Fibroblast of villous mesenchyme (primary cell): Measurements from ENCODE around the gene FXYD2. TPM values are rescaled to one million over a fixed set of nuclear protein-coding genes. Genes with fewer than 3 reads are reported as not detected.

Experiments used
- DNase-seq: peaks from one replicate; pipeline ENCODE4 v3.0.0-alpha.2; 2010; ENCODE audit warnings: low read depth
- H3K4me3 ChIP-seq: 2 replicates; pipeline ENCODE4 v1.5.1; 2011; ENCODE audit warnings: low read depth, mild to moderate bottlenecking, low read length
- total RNA-seq: library from RNA; depleted of rRNA; stranded (reverse); fragments of >200 nt; gene quantifications from 2 replicates; pipeline ENCODE4 v1.2.3, GENCODE V29; 2012
- TF ChIP-seq, protein P1 (sequence below): IDR thresholded peaks from 2 replicates; pipeline ENCODE4 v1.5.1; 2012; ENCODE audit warnings: low read depth, mild to moderate bottlenecking, low read length; ENCODE audit not compliant: insufficient read depth

Gene FXYD2
- total RNA-seq, 1 donor = not detected

GRCh38 chr11:117808784-117809183, 15.8 kb downstream of the FXYD2 start:
- no peak for DNase-seq
- TF ChIP-seq, protein P1, sequence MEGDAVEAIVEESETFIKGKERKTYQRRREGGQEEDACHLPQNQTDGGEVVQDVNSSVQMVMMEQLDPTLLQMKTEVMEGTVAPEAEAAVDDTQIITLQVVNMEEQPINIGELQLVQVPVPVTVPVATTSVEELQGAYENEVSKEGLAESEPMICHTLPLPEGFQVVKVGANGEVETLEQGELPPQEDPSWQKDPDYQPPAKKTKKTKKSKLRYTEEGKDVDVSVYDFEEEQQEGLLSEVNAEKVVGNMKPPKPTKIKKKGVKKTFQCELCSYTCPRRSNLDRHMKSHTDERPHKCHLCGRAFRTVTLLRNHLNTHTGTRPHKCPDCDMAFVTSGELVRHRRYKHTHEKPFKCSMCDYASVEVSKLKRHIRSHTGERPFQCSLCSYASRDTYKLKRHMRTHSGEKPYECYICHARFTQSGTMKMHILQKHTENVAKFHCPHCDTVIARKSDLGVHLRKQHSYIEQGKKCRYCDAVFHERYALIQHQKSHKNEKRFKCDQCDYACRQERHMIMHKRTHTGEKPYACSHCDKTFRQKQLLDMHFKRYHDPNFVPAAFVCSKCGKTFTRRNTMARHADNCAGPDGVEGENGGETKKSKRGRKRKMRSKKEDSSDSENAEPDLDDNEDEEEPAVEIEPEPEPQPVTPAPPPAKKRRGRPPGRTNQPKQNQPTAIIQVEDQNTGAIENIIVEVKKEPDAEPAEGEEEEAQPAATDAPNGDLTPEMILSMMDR = no peak
- H3K4me3 ChIP-seq = no peak overlapping the region

- TF ChIP-seq, protein P1 = peak; percentile 94
- H3K4me3 ChIP-seq = no peak overlapping the region
- DNase-seq = peak; percentile 57
Observed at GRCh38 chr11:117807482-117808327, 16.8 kb downstream of the FXYD2 start.

- DNase-seq = no peak
- TF ChIP-seq, protein P1 = no peak
Observed at GRCh38 chr11:117806846-117807245, 17.7 kb downstream of the FXYD2 start.

GRCh38 chr11:117805045-117805444, 19.5 kb downstream of the FXYD2 start:
- no peak overlapping the region for H3K4me3 ChIP-seq
- TF ChIP-seq, protein P1 = no peak
- DNase-seq = no peak

More at GRCh38 chr11:117806846-117807245, 17.7 kb downstream of the FXYD2 start:
- H3K4me3 ChIP-seq = no peak overlapping the region

GRCh38 chr11:117803896-117804295, 20.6 kb downstream of the FXYD2 start:
- DNase-seq = no peak
- H3K4me3 ChIP-seq = no peak overlapping the region
- TF ChIP-seq, protein P1 = no peak

DNA sequence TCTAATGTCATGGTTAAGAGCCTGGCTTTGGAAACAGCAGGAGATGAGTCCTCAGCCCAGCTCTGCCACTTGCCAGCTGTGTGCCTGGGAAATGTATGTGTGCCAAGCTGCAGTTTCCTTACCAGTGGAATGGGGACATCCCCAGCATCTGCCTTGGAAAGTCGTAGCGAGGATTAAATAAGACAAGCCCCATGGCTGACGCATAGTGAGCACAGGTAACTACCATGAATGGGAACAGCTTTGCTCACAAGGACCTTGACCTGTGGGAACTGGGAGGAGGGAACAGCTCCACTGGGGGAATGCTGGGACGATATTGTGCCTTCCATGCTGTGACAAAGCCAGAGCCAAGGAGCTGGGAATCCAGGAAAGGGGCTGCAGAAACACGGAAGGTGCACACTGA, 24.9 kb downstream of the FXYD2 start:
- DNase-seq = no peak
- TF ChIP-seq, protein P1 = no peak
- no peak overlapping the region for H3K4me3 ChIP-seq
